AG09309 (cell line): Measurements from ENCODE around the gene ARFGAP3.

ENCODE experiments used
- DNase-seq: peaks from one replicate; pipeline ENCODE4 v3.0.0-alpha.2; 2010; ENCODE audit warnings: low read depth
- H3K4me3 ChIP-seq: 2 replicates; pipeline ENCODE4 v1.5.1; 2011; ENCODE audit warnings: mild to moderate bottlenecking, low read depth, low read length, moderate library complexity; ENCODE audit not compliant: control insufficient read depth
- TF ChIP-seq, protein P1 (sequence below): IDR thresholded peaks from 2 replicates; pipeline ENCODE4 v1.5.1; 2011; ENCODE audit warnings: mild to moderate bottlenecking, low read depth, low read length, inconsistent platforms; ENCODE audit not compliant: insufficient read depth, control insufficient read depth; ENCODE audit errors: missing control alignments

The ARFGAP3 gene

GRCh38 chr22:42801252-42802080 is 55.6 kb downstream of the ARFGAP3 start:
- TF ChIP-seq, protein P1, sequence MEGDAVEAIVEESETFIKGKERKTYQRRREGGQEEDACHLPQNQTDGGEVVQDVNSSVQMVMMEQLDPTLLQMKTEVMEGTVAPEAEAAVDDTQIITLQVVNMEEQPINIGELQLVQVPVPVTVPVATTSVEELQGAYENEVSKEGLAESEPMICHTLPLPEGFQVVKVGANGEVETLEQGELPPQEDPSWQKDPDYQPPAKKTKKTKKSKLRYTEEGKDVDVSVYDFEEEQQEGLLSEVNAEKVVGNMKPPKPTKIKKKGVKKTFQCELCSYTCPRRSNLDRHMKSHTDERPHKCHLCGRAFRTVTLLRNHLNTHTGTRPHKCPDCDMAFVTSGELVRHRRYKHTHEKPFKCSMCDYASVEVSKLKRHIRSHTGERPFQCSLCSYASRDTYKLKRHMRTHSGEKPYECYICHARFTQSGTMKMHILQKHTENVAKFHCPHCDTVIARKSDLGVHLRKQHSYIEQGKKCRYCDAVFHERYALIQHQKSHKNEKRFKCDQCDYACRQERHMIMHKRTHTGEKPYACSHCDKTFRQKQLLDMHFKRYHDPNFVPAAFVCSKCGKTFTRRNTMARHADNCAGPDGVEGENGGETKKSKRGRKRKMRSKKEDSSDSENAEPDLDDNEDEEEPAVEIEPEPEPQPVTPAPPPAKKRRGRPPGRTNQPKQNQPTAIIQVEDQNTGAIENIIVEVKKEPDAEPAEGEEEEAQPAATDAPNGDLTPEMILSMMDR: no peak
- no peak overlapping the region for H3K4me3 ChIP-seq
- no peak for DNase-seq

DNA sequence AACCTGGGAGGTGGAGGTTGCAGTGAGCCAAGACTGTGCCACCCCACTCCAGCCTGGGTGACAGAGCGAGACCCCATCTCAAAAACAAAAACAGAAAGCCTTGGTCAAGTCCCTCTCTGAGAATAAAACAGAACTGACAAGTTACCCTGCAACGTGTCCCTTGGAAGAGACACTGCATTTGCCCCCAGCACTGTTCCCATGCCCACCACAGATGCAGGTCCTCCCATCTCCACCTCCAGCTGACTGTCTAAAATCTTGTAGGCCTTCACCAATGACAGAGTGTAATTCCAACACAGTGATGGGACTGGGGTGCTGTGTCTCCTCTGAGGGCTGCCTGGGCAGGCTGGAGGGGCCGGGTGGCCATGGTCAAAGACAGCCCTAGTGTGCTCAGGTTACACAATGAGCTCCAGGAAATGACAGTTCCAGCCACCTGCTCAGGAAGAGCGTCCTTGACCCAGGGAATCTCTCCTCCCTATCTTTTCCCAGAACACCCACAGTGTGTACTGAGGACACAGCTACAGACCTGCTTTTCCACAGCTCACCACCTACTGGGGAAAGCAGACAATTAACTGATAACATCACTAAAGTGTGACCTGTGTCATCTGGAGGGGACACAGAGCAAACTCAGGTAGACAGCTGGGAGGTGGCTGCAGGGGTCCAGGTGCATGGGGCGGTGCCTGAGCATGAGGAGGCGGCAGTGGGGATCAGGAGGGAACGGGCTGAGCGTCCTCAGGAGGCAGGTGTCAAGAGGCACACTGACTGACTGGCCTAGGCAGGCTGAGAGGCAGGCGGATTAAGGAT is 56.4 kb downstream of the ARFGAP3 start:
- TF ChIP-seq, protein P1: no peak
- no peak overlapping the region for H3K4me3 ChIP-seq
- no peak for DNase-seq

- DNase-seq: no peak
- TF ChIP-seq, protein P1: no peak
- no peak overlapping the region for H3K4me3 ChIP-seq
These were observed 57.3 kb downstream of the ARFGAP3 start for GRCh38 chr22:42799461-42800405.

- no peak overlapping the region for H3K4me3 ChIP-seq
- TF ChIP-seq, protein P1: no peak
These were observed 58.0 kb downstream of the ARFGAP3 start for GRCh38 chr22:42799061-42799460.

DNA sequence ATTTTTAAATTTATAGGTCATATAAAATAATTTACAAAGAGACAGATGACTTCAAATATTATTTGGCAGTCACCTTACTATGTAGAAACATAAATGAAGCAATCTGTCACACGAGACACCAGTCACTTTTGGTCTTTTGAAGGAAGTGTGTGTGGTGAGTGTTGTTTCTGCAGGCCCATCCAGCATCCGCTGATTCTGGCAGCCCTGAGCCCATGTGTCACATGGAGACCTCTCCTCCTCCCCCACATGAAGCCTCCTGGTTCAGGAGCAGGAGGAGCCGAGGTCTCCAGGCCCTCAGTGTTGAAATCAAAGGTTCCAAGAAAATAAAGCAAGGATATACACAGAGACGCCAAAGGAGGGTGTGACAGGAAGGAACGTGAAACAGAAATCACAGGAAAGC is 60.1 kb downstream of the ARFGAP3 start:
- no peak for DNase-seq
- TF ChIP-seq, protein P1: no peak
- no peak overlapping the region for H3K4me3 ChIP-seq

More at GRCh38 chr22:42799061-42799460, 58.0 kb downstream of the ARFGAP3 start:
- no peak for DNase-seq

DNA sequence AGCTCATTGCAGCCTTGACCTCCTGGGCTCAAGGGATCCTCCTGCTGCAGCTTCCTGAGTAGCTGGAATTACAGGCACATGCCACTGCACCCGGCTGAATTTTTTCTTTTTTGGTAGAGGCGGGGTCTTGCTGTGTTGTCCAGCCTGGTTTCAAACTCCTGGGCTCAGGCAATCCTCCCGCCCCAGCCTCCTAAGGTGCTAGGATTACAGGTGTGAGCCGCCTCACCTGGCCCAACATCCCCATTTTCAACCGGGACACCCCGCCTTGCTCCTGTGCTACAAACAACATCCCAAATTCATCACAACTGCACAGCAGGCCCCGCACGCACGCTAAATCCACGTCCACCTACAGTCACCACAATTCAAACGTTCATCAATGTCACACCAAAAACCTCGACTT is 61.0 kb downstream of the ARFGAP3 start:
- no peak for DNase-seq
- TF ChIP-seq, protein P1: no peak
- no peak overlapping the region for H3K4me3 ChIP-seq
